ENCODE measurements around the gene DSPP. TPM values are rescaled to one million over a fixed set of nuclear protein-coding genes. Genes with fewer than 3 reads are reported as not detected.

Gene DSPP
- not detected for total RNA-seq
- long read RNA-seq = 0 reads

- no peak within 1 kb of the TSS for H3K27ac ChIP-seq (replicated peaks)
- H3K36me3 ChIP-seq = no peaks in the 10 kb centered on the region
- no peak within 1 kb of the TSS for H3K4me3 ChIP-seq
- no peak for DNase-seq
- peaks cover 16% of the 10 kb centered on the region for H3K27me3 ChIP-seq (ENCODE audit: low read depth)
- no peaks in the 10 kb centered on the region for H3K4me1 ChIP-seq
- no peaks in the 10 kb centered on the region for H3K9me3 ChIP-seq (replicated peaks)
- intact Hi-C loops (cut with micrococcal nuclease) = no loop called here
- TF ChIP-seq CTCF (IDR thresholded peaks at IDR 0.05; ENCODE audit: borderline replicate concordance) = no peak
Measured at GRCh38 chr4:87608229-87608628, at the start of gene DSPP. TSS of gene DSPP (plus strand) at chr4:87608529. CDS start at chr4:87610909, 2,380 bp downstream.

- TF ChIP-seq CTCF (IDR thresholded peaks at IDR 0.05; ENCODE audit: borderline replicate concordance) = no peak
- Histone ChIP-seq H3K36me3 (no peaks in the 10 kb centered on the region), H3K4me3 (no peak overlapping the region), H3K9me3 (replicated peaks) (no peaks in the 10 kb centered on the region), H3K27ac (replicated peaks) (no peak overlapping the region), H3K4me1 (peaks cover 5% of the 10 kb centered on the region), H3K27me3 (ENCODE audit: low read depth) (no peaks in the 10 kb centered on the region)
- no peak for DNase-seq
- intact Hi-C loops (cut with micrococcal nuclease) = no loop called here
Measured at GRCh38 chr4:87559090-87559837, 49.1 kb upstream of the DSPP start.

GRCh38 chr4:87560802-87561201 lies 47.5 kb upstream of the DSPP start:
- no peak for TF ChIP-seq CTCF (IDR thresholded peaks at IDR 0.05; ENCODE audit: borderline replicate concordance)
- Histone ChIP-seq H3K27me3 (ENCODE audit: low read depth) (no peaks in the 10 kb centered on the region), H3K9me3 (replicated peaks) (no peaks in the 10 kb centered on the region), H3K4me3 (no peak overlapping the region), H3K27ac (replicated peaks) (no peak overlapping the region), H3K36me3 (no peaks in the 10 kb centered on the region), H3K4me1 (peaks cover 5% of the 10 kb centered on the region)
- DNase-seq = no peak
- intact Hi-C loops (cut with micrococcal nuclease) = no loop called here

- H3K4me3 ChIP-seq = no peak overlapping the region
- H3K4me1 ChIP-seq = no peaks in the 10 kb centered on the region
Measured at GRCh38 chr4:87565746-87566145, 42.6 kb upstream of the DSPP start.

GRCh38 chr4:87566276-87566675 lies 42.1 kb upstream of the DSPP start:
- Histone ChIP-seq H3K4me1 (no peaks in the 10 kb centered on the region), H3K27me3 (ENCODE audit: low read depth) (no peaks in the 10 kb centered on the region), H3K4me3 (no peak overlapping the region), H3K36me3 (no peaks in the 10 kb centered on the region), H3K9me3 (replicated peaks) (no peaks in the 10 kb centered on the region), H3K27ac (replicated peaks) (no peak overlapping the region)
- intact Hi-C loops (cut with micrococcal nuclease) = no loop called here
- no peak for DNase-seq
- TF ChIP-seq CTCF (IDR thresholded peaks at IDR 0.05; ENCODE audit: borderline replicate concordance) = no peak

More at GRCh38 chr4:87565746-87566145, 42.6 kb upstream of the DSPP start:
- Histone ChIP-seq H3K36me3 (no peaks in the 10 kb centered on the region), H3K9me3 (replicated peaks) (no peaks in the 10 kb centered on the region), H3K27ac (replicated peaks) (no peak overlapping the region), H3K27me3 (ENCODE audit: low read depth) (no peaks in the 10 kb centered on the region)
- no peak for DNase-seq
- intact Hi-C loops (cut with micrococcal nuclease) = no loop called here
- TF ChIP-seq CTCF (IDR thresholded peaks at IDR 0.05; ENCODE audit: borderline replicate concordance) = no peak

All from left ventricle myocardium inferior (tissue), 1 donor.